ENCODE data around the gene FBXL3.

DNA sequence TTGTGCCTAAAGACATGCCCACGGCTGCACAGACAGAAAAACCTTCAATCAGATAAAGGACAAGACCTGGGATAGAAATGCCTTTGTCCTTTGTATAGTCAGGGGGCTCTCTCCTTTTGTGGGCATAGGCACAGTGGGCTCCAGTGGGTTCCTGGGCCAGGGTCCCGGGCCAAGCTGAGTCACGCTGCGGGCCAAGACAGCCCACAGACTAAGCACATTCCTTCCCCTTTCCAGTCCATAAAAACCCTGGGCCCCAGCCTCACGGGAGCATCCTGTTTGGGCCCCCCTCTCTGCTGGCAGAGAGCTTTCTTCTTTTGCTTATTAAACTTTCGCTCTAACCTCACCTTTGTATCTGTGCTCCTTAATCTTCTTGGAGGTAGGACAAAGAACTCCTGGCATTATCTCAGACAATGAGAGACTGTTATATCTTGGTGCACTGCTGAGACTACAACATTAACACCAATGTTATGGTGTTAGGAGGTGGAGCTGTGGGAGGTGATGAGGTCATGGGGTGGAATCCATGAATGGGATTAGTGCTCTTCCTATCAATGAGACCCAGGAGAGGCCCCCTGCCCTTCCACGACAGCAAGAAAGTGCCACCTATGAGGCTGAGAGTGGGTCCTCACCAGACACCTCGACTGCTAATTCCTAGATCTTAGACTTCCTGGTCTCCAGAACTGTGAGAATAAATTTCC, 20.8 kb upstream of the FBXL3 start:
- TF ChIP-seq, protein P1, sequence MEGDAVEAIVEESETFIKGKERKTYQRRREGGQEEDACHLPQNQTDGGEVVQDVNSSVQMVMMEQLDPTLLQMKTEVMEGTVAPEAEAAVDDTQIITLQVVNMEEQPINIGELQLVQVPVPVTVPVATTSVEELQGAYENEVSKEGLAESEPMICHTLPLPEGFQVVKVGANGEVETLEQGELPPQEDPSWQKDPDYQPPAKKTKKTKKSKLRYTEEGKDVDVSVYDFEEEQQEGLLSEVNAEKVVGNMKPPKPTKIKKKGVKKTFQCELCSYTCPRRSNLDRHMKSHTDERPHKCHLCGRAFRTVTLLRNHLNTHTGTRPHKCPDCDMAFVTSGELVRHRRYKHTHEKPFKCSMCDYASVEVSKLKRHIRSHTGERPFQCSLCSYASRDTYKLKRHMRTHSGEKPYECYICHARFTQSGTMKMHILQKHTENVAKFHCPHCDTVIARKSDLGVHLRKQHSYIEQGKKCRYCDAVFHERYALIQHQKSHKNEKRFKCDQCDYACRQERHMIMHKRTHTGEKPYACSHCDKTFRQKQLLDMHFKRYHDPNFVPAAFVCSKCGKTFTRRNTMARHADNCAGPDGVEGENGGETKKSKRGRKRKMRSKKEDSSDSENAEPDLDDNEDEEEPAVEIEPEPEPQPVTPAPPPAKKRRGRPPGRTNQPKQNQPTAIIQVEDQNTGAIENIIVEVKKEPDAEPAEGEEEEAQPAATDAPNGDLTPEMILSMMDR (IDR thresholded peaks at IDR 0.05), result no peak
- no peak for TF ChIP-seq POLR2A (IDR thresholded peaks at IDR 0.05)

Data from thyroid gland (tissue), 4 donors.